RCC 7860 (cell line): ENCODE data around the gene FNDC8.
A peak's percentile ranks its signal among the peaks of the same experiment; 100 is the strongest.
"Not testable (repeated sequence)": the region's sequence is repeated elsewhere in the genome, so short reads cannot be mapped to it uniquely, and the experiment has no call there.

ENCODE experiments used
- DNase-seq: peaks from one replicate; pipeline ENCODE4 v3.0.0-alpha.2; 2015; ENCODE audit warnings: low spot score
- FAIRE-seq: peaks from 2 replicates; lab custom pipeline; 2012; peaks lifted over from hg19 to GRCh38; lab: Jason Lieb, UNC

FNDC8 gene

DNA sequence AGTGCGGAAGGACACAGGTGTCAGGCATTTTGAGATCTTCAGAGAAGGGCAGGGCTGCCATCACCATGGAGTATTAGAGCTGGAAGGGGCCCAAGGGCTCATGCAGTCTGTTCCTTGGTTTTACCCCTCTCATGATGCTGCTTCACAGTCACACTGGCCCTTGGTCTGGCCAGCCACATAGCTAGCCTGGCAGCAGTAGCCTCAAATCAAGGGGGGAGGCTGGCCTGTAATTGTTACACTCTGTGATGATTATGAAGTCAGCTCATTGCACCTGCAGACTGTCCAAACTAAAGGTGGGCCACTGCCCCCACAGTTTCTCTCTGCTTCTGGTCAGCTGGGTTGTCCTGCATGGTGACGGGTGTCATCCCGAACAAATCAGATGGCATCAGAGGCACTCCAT lies at the start of gene FNDC8:
TSS of gene FNDC8 (plus strand) at position 301 of the 400 bp plus-strand sequence. CDS start at position 380, 79 bp downstream.
- FAIRE-seq (no peak), DNase-seq (no peak)

DNA sequence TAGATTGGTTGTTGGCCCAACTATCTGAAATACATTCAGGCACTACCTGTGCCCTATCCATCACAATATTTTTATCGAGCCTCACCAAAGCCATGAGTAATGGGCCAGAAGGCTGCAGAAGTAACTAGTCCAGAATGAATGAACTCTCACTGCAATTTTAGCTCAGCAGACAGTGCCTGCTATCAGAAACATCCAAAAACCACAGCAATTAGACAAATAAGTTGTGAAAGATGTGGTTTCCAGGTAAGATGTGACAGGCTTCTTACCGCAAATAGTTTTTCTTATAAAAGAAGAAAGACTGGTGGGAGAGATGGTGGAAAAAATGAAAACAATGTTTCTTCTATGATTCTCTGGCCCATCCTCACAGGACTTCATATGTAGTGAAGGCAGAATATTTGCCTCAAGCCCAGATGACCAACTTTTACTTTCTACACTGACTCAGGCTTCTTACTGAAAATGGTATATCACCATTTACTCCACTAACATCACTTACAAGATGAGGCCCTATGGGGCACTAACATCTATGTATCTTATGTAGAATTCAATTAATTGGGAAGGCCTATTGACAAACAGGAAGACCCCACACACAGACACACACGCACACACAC lies 48.1 kb upstream of the FNDC8 start:
- FAIRE-seq = no peak

GRCh38 chr17:35073991-35074627 lies 47.3 kb upstream of the FNDC8 start:
- FAIRE-seq (no peak), DNase-seq (no peak)

More for the DNA sequence above, 48.1 kb upstream of the FNDC8 start:
- DNase-seq = no peak

- FAIRE-seq (no peak), DNase-seq (no peak)
These were observed 46.4 kb upstream of the FNDC8 start for GRCh38 chr17:35074711-35075707.

DNA sequence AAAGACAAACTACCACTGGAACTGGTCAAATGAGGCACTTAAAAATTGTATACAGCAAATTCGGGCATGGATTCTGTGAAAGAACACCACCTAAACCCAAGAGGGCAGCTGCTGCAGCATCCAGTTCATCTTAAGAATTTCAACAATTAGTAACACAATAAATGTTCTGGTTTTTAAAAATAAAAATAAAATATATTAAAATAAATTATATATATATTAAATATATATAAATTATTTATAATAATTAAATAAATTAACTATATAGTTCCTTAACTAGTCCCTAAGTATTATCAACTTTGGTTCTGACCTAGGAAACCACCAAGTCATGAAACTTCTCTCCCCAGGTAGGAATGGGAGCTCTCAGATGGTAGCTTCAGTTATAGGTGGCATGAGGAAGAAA lies 44.5 kb upstream of the FNDC8 start:
- DNase-seq (no peak), FAIRE-seq (no peak)

DNA sequence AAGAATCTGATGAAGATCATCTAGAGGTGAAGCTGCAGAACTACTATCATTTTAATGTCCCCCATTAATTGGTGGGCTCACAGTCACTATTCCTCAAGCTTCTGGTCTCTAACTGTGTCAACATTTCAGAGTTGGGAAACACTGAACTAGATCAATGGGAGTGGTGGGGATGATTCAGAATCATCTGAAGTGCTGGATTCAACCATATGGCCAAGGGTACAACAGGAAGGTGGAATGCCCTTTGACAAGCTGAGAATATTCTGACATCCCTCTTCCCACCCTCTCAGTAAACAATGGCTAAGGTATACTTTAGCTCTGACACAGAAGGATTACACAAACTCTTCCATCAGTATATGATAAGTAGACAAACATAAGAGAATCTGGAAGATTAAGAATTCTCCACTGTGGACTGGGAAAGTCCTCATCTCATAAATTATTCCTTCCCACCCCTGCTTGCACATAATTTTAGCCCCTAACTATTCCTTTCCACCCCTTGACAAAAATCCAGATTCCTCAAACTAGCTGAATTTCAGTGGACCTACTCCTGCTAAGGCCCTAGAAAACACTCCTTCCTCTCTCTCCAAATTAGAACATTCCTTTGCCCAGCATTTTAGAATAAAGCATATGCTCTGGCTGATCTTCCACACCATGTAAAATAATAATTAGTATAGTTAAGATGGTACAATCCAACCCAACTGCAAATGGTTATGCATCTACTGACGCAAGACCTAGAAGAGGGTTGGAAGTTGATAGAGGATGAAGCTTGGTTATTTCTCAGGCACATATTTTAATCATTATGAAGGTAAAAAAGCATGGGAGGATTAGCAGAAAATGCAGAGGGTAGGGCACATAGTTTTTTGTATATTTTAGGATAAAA lies 41.6 kb upstream of the FNDC8 start:
- FAIRE-seq (no peak), DNase-seq (no peak)

- DNase-seq = peak; percentile 14
- peak; percentile 50 for FAIRE-seq
These were observed 40.9 kb upstream of the FNDC8 start for GRCh38 chr17:35080536-35080935.

DNA sequence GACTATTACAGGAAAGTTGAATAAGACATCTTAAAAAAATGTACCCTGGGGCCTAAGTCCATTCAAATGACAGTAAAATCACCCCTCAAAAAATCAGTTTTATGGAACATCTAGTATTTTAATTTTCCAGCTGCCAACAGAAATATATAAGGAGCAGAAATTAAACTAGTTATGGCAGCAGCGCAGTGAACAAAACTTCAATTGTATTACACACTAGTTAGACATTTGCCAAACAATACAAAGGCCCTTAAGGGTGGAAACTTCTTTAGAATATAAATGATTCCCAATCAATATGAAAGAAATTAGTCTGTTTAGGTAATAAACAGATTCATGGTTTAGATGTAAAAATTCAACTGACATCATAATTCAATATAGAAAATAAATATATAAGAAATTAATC lies 39.8 kb upstream of the FNDC8 start:
- DNase-seq (no peak), FAIRE-seq (no peak)

GRCh38 chr17:35082073-35082657 lies 39.2 kb upstream of the FNDC8 start:
- DNase-seq = peak; percentile 66
- peak; percentile 92 for FAIRE-seq

GRCh38 chr17:35083071-35083470 lies 38.3 kb upstream of the FNDC8 start:
- DNase-seq = no peak

DNA sequence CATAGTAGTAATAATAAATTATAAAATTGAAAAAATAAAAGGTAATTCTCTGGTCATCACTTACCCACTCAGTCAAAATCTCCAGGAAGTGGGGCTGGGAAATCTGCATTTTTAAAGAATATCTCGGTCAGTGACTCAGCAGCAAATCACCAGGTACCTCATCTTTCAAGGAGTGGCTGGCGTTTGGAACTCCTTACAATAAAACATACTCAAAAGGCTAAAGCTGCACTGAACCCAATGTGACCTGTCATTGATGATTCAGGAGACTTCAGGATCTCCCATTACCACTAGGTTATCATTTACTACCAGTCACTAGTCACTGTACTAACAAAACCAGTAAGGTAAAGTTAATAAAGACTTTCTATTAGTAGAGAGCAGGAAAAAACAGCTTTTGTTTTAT lies 36.4 kb upstream of the FNDC8 start:
- DNase-seq = peak; percentile 94
- peak; percentile 98 for FAIRE-seq

More at GRCh38 chr17:35083071-35083470, 38.3 kb upstream of the FNDC8 start:
- FAIRE-seq = no peak

GRCh38 chr17:35086164-35086563 lies 35.3 kb upstream of the FNDC8 start:
- FAIRE-seq = no peak
- DNase-seq = no peak

- peak; percentile 31 for DNase-seq
- FAIRE-seq = no peak
These were observed 34.4 kb upstream of the FNDC8 start for GRCh38 chr17:35086931-35087573.

DNA sequence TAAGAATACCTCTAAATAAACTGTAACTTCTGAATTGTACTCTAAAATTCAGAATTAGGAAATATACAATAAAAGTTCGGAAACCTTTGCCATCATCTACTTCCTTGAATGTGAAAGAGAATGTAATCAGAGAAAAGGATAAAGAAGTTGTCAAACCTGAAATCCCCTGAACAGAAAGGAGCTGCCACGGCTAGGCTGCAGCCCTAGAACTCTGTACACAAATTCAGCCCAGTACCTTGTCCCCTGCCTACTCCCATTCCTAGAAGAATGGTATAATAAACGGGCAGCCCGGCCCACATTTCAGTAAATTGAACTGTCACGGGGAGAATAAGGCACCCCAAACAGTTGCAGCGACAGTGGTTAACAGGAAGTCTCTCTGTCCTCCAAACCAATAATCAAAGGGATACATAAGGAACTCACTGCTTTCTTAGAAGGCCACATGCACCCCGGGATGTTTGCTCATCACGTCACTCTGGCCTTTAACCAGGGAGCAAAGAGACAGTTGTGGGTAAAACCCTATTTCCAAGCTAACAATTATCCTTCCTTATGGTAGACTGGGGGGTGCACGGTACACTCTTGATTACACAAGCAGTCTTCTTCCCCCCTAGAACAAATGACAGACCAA lies 33.6 kb upstream of the FNDC8 start:
- FAIRE-seq = no peak
- no peak for DNase-seq

DNA sequence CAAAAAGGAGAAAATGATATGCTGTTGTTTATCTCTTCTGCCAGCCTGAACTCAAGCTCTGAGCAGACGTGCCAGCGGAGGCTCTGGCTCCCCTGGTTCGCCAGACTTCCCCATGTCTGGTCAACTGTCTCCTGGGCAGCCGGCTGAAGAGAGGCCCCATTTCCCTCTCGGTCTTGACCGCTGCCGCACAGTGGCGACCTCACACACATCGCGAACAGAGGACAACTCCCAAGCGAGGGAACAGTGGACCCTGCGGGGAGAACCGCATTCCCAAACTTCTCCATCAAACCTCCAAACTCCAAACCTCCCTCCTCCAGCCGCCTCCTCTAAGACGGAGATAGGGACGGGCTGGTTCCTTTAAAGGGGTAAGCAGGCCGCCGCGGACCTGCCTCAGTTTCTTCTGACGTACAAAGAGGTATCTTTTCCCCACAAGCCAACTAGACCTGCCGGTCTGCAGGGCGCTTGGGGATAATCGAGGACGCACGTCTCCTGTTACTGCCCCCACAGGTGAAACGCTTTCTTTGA lies 33.0 kb upstream of the FNDC8 start:
- FAIRE-seq (no peak), DNase-seq (peak; percentile 13)

DNA sequence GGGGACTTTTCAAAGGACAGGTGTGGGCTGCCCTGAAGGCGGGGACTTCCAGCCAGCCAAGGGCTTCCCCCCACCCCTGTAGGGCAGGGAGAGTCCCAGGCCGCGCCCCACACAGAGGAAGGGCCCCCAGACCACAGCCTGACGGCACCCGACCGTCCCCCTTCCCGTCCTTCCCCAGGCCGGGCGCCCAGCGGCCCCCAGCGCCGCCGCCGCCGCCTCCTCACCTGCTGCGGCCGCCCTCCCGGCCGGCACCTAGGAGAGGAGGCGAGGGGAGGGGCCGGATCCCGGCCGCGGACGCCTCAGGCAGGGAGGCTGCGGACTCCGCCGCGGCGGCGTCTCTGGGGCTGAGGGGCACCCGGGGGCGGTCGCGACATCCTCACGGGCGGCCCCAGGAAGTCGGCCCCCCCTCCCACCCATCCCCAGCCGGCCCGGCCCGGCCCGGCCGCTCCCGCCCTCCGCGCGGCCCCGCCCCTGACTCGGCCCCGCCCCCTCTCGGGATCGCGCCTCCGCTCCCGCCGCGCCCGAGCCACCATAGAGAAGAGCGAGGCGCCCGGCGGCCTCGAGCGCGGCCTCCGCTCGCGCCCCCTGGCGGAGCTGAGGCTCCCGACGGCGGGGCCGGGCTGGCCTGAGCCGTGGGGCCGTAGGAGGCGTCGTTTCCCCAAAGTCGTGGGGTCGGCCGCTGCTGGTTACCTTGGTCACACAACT lies 32.4 kb upstream of the FNDC8 start:
- DNase-seq (peak; percentile 59), FAIRE-seq (no peak)

- peak; percentile 68 for FAIRE-seq
- DNase-seq = peak; percentile 72
These were observed 31.7 kb upstream of the FNDC8 start for GRCh38 chr17:35089586-35090296.

DNA sequence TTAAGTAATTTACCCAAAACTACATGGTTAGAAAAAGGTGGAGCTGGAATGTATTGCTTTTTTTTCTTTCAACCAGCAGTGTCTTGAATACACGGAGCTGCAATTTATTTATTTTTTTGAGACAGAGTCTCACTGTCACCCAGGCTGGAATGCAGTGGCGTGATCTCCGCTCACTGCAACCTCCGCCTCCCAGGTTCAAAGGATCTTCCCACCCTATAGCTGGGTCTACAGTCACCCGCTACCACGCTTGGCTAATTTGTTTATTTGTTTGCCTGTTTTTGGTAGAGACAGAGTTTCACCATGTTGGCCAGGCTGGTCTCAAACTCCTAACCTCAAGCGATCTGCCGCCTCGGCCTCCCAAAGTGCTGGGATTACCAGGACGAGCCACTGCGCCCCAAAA lies 30.7 kb upstream of the FNDC8 start:
- DNase-seq, FAIRE-seq: not testable (repeated sequence)
